Esophagus muscularis mucosa (tissue), 3 donors: ENCODE data around the gene RALA.
"Not testable (repeated sequence)": the region's sequence is repeated elsewhere in the genome, so short reads cannot be mapped to it uniquely, and the experiment has no call there.

Experiments used
- CTCF ChIP-seq, 3 experiments: fragments of 200-600 bp in 2 of 3; fragments of 450-650 bp in 1 of 3; sonication (generic) in 2 of 3; IDR thresholded peaks; one replicate each; pipeline ENCODE4 v1.5.1; 2017 to 2019; ENCODE audit warnings: antibody characterized with exemption in 3 of 3, mild to moderate bottlenecking in 2 of 3, moderate library complexity in 1 of 3
- POLR2A ChIP-seq: fragments of 450-650 bp; IDR thresholded peaks from one replicate; pipeline ENCODE4 v1.6.1; 2017; ENCODE audit warnings: antibody characterized with exemption, moderate library complexity, mild to moderate bottlenecking, low read depth

- not testable (repeated sequence) for TF ChIP-seq CTCF (IDR thresholded peaks at IDR 0.05); POLR2A
Observed at GRCh38 chr7:39753237-39753636, 129.9 kb downstream of the RALA start.
